Spleen (tissue), 11 donors: ENCODE measurements around the gene ANKS3. TPM values are rescaled to one million over a fixed set of nuclear protein-coding genes. Genes with fewer than 3 reads are reported as not detected.

Experiments
- DNase-seq: peaks from one replicate; pipeline ENCODE4 v3.0.0-alpha.2; 2020
- H3K27ac ChIP-seq, 8 donors: fragments of 200-600 bp; sonication (generic) in 7 of 8; 1 replicate in 4 of 8; 2 replicates in 4 of 8; pipeline versions ENCODE4 v1.5.0 to v1.8.0; 2016 to 2021; ENCODE audit warnings: inconsistent platforms in 4 of 8, mild to moderate bottlenecking in 4 of 8, moderate library complexity in 1 of 8
- H3K27me3 ChIP-seq, 7 donors: fragments of 200-600 bp; sonication (generic) in 6 of 7; replicated peaks in 1 of 7; 1 replicate in 4 of 7; 2 replicates in 3 of 7; pipeline versions ENCODE4 v1.5.0 to v1.8.0; 2016 to 2021; ENCODE audit warnings: inconsistent platforms in 3 of 7, mild to moderate bottlenecking in 1 of 7
- H3K36me3 ChIP-seq, 6 donors: fragments of 200-600 bp; sonication (generic) in 5 of 6; 1 replicate in 4 of 6; 2 replicates in 2 of 6; pipeline versions ENCODE4 v1.5.0 to v1.8.0; 2016 to 2021; ENCODE audit warnings: inconsistent platforms in 2 of 6
- H3K4me1 ChIP-seq, 6 donors: fragments of 200-600 bp; sonication (generic) in 5 of 6; 1 replicate in 3 of 6; 2 replicates in 3 of 6; pipeline versions ENCODE4 v1.5.0 to v1.8.0; 2016 to 2021; ENCODE audit warnings: inconsistent platforms in 3 of 6
- H3K4me3 ChIP-seq, 8 donors: fragments of 200-600 bp; sonication (generic) in 7 of 8; 1 replicate in 4 of 8; 2 replicates in 4 of 8; pipeline versions ENCODE4 v1.5.0 to v1.8.0; 2016 to 2021; ENCODE audit warnings: inconsistent platforms in 4 of 8, mild to moderate bottlenecking in 4 of 8, moderate library complexity in 2 of 8
- H3K9me3 ChIP-seq, 8 donors: fragments of 200-600 bp; sonication (generic) in 7 of 8; 1 replicate in 4 of 8; 2 replicates in 4 of 8; pipeline versions ENCODE4 v1.5.0 to v1.8.0; 2016 to 2021; ENCODE audit warnings: inconsistent platforms in 4 of 8
- POLR2A ChIP-seq, 3 donors: fragments of 450-650 bp; IDR thresholded peaks; one replicate each; pipeline ENCODE4 v1.5.1; 2017; ENCODE audit warnings: antibody characterized with exemption in 3 of 3, mild to moderate bottlenecking in 1 of 3
- POLR2AphosphoS5 ChIP-seq, 3 donors: sonication (generic); formaldehyde crosslinking; IDR thresholded peaks; one replicate each; pipeline ENCODE4 v1.5.1; 2017; ENCODE audit warnings: antibody characterized with exemption in 3 of 3
- WGBS, 5 donors: extraction: QIAGEN DNeasy Blood & Tissue Kit in 3 of 5; methylation state at CpG; one replicate each; pipeline versions ENCODE4 v1.1.5 to v1.1.7; 2013 to 2018; 5-methylcytosine and 5-hydroxymethylcytosine counted together
- intact Hi-C: fragments of 100-400 bp; cut with DNase I; formaldehyde crosslinking; loops from one replicate; pipeline ENCODE4 v1.15.0; 2023; ENCODE audit warnings: low total_unique reads
- polyA plus RNA-seq, 3 donors: library from polyadenylated mRNA; stranded (reverse); fragments of 200-250 nt; gene quantifications; one replicate each; pipeline ENCODE4 v1.2.1, GENCODE V29; 2013
- total RNA-seq, 7 donors: library from RNA; depleted of rRNA in 3 of 7; stranded (reverse); fragments of >200 nt in 3 of 7; fragmentation: NEBNext Ultra II Directional in 4 of 7; extraction: Animal tissue kit (Norgen Biotek cat#: 25700) in 4 of 7; gene quantifications; one replicate each; pipeline versions ENCODE4 v1.1.0 to v1.2.1, GENCODE V29; 2016 to 2021
- TF ChIP-seq, protein P1 (sequence below), 11 experiments: fragments of 200-600 bp in 7 of 11; fragments of 450-650 bp in 4 of 11; sonication (generic) in 4 of 11; IDR thresholded peaks in 8 of 11; conservative IDR thresholded peaks in 3 of 11; 1 replicate in 7 of 11; 2 replicates in 4 of 11; pipeline versions ENCODE4 v1.4.0 to v1.8.0; 2016 to 2021; ENCODE audit warnings: antibody characterized with exemption in 11 of 11, inconsistent platforms in 4 of 11, mild to moderate bottlenecking in 1 of 11
- donor health status: healthy with polysubstance abuse.
- donor health status: DM: no; HTN: no; CAD: no; lungs with moderate emphysema.
- donor health status: DM: no; HTN: no; CAD: no.
- donor health status: Bipolar disorder and iron deficiency.
- donor health status: healthy.
- donor health status: DM: no; HTN: no; CAD: no.
- donor health status: DM: yes; HTN: yes; CAD: no.

Gene ANKS3
- total and polyA plus RNA-seq, 10 donors = 12.5 to 29.5 (median 22.9) TPM

DNA sequence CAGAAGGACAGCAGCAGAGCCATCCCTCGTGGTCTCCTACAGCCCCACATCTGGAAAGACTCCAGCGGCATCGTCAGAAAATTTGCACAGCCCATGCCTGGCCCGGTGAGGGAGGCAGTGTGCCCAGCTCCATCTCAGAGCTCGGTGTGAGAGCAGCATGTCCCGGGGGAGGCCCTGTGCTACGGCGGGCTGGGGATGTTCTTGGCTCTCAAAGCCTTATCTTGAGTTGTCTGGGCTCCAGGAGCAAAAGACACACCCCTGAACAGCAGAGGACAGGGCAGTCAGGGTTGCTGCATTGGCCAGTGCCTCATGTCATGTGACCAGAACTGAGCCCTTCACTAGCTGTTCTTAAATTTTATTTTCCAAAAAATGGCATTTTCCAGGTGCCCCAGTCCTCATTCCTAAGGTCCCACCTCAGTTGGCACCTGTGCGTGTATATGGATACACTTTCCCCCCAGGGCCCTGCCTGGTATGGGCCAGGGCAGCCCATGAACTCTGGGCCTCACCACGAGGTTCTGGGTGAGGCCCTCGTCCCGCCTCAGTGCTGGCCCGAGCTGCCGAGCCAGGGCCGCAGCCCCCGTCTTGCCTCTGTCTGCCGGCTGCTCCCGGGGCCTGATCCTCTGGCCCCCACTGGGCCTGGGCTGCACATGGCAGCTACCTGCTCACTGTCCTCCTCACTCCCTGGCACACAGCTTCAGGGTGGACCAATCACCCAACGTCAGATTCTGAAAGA, 37.7 kb downstream of the ANKS3 start:
- peaks cover 0 to 67% (median 60%) of the 10 kb centered on the region in 6 donors for H3K36me3 ChIP-seq
- WGBS, 5 donors = 62 to 90% (median 82%) methylated on average over 14 to 19 of the region's 19 CpGs

DNA sequence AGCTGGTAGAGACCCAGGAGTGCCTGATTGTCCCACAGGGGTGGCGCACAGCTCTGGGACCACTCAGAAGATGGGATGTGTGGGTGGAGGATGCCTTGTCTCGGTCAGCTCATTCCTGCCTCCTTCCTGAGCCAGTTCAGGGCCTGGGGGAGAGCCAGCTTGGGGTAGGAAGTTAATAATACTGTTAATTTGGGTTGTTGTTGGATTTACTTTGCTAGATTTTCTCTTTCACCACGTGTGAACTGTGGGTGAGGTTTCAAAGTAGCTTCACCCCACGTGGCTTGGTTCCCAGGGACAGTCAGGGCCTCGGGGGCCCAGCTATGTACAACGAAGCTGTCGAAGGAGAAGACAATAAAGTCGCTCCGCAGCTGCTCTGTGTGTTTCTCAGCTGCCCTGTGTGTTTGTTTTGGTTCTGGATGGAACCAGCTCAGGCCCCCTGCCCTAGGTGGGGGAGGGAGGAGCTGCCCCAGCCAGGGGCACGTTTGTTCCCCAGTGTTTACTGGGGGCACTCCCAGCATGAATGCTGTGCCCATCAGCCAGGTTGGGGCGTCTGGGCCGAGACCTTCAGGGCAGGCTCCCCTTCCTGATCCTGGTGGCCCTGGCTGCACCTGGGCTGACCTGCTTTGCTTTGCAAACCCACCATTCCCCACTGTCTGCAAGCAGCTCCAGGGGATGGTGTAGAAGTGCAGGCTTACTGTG, 38.4 kb downstream of the ANKS3 start:
- Histone ChIP-seq H3K9me3 (no peaks in the 10 kb centered on the region), H3K4me3 (no peak overlapping the region), H3K27ac (peak overlapping the region in 4 of 8 donors; percentile 48 to 97 (median 94)), H3K4me1 (peaks cover 14 to 51% (median 42%) of the 10 kb centered on the region in 6 donors), H3K36me3 (peaks cover 0 to 60% (median 53%) of the 10 kb centered on the region in 6 donors), H3K27me3 (no peaks in the 10 kb centered on the region)
- WGBS, 5 donors = 65 to 79% (median 78%) methylated on average over 11 to 12 of the region's 12 CpGs
- intact Hi-C loops = no loop called here
- DNase-seq = peak; percentile 74
- TF ChIP-seq POLR2AphosphoS5 (IDR thresholded peaks at IDR 0.05) (no peak), POLR2A (IDR thresholded peaks at IDR 0.05) (no peak)
- TF ChIP-seq, protein P1, sequence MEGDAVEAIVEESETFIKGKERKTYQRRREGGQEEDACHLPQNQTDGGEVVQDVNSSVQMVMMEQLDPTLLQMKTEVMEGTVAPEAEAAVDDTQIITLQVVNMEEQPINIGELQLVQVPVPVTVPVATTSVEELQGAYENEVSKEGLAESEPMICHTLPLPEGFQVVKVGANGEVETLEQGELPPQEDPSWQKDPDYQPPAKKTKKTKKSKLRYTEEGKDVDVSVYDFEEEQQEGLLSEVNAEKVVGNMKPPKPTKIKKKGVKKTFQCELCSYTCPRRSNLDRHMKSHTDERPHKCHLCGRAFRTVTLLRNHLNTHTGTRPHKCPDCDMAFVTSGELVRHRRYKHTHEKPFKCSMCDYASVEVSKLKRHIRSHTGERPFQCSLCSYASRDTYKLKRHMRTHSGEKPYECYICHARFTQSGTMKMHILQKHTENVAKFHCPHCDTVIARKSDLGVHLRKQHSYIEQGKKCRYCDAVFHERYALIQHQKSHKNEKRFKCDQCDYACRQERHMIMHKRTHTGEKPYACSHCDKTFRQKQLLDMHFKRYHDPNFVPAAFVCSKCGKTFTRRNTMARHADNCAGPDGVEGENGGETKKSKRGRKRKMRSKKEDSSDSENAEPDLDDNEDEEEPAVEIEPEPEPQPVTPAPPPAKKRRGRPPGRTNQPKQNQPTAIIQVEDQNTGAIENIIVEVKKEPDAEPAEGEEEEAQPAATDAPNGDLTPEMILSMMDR (IDR thresholded peaks at IDR 0.05 in 8 of 11, conservative IDR thresholded peaks at IDR 0.05 in 3 of 11) = no peak

More for the DNA sequence above, 37.7 kb downstream of the ANKS3 start:
- no peak overlapping the region for H3K4me3 ChIP-seq
- H3K27ac ChIP-seq = peak overlapping the region in 1 of 8 donors; percentile 97
- no peaks in the 10 kb centered on the region for H3K27me3 ChIP-seq
- H3K9me3 ChIP-seq = no peaks in the 10 kb centered on the region
- no peak for DNase-seq
- peaks cover 14 to 43% (median 38%) of the 10 kb centered on the region in 6 donors for H3K4me1 ChIP-seq
- intact Hi-C loops = no loop called here
- TF ChIP-seq POLR2A (IDR thresholded peaks at IDR 0.05) = no peak
- no peak for TF ChIP-seq POLR2AphosphoS5 (IDR thresholded peaks at IDR 0.05)
- TF ChIP-seq, protein P1 (IDR thresholded peaks at IDR 0.05 in 8 of 11, conservative IDR thresholded peaks at IDR 0.05 in 3 of 11) = no peak

DNA sequence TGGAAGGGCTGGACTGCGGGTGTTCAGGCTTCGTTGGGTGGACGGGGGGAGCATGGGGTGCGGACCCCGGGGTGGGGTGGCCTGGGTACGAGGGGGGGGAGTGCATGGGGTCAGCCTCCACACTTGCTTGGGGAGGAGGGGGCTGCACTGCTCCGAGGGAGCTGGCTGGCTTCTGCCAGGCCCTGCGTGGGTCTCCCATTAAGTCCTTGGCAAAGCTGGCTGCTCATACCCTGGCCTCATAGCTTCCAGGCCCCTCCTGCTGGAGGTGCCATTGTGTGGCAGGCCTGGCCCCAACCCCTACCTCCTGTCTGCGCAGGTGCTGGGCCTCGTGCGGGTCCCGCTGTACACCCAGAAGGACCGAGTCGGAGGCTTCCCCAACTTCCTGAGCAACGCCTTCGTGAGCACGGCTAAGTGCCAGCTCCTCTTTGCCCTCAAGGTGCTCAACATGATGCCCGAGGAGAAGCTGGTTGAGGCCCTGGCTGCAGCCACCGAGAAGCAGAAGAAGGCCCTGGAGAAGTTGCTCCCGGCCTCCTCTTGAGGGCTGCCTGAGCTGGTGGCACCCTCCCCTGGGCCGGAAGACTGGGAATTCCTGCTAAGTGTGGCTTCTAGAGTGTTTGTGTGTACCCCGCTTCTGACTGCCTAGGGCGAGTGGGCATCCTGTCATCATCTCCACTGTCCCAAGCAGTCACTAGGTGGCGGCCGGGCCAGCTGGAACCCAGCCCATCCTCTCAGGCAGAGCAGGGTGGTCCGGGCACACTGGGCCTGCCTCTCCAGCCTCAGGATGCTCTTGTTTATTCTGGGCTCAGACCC, 39.2 kb downstream of the ANKS3 start:
- Histone ChIP-seq H3K27me3 (no peaks in the 10 kb centered on the region), H3K4me3 (peak overlapping the region in 6 of 8 donors; percentile 97 to 100 (median 99)), H3K27ac (peak overlapping the region in 5 of 8 donors; percentile 48 to 97 (median 95)), H3K9me3 (no peaks in the 10 kb centered on the region), H3K36me3 (peaks cover 0 to 60% (median 47%) of the 10 kb centered on the region in 6 donors), H3K4me1 (peaks cover 14 to 58% (median 49%) of the 10 kb centered on the region in 6 donors)
- intact Hi-C loops = no loop called here
- 54 to 73% (median 55%) methylated on average over 9 to 26 of the region's 26 CpGs for WGBS, 5 donors
- TF ChIP-seq POLR2AphosphoS5 (IDR thresholded peaks at IDR 0.05) = peak in 2 of 3 donors; percentile 26 to 46
- TF ChIP-seq POLR2A (IDR thresholded peaks at IDR 0.05) = no peak
- peak; percentile 79 for DNase-seq

DNA sequence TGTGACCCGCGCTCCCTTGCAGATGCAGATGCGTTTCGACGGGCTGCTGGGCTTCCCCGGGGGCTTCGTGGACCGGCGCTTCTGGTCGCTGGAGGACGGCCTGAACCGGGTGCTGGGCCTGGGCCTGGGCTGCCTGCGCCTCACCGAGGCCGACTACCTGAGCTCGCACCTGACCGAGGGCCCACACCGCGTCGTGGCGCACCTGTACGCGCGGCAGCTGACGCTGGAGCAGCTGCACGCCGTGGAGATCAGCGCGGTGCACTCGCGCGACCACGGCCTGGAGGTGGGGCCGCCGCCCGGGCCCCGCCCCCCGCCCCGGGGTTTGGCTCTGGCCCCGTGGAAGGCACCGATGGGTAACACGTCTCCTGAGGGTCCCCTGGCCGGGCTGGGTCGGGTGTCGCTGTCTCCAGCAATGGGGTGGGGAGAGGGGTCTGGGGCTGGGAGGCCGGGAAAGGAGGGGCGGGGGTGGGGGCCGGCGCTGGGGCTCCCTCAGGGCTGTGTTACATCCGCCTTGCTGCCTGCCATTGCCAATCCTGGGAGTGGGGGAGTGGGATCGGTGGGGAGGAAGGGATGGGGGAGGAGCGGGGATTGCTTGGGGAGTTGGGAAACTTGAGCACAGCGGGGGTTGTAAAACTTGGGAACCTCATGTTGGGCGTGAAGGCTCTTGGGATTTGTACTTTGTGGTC, 40.0 kb downstream of the ANKS3 start:
- no peak for TF ChIP-seq POLR2AphosphoS5 (IDR thresholded peaks at IDR 0.05)
- TF ChIP-seq POLR2A (IDR thresholded peaks at IDR 0.05) = no peak
- TF ChIP-seq, protein P1 (IDR thresholded peaks at IDR 0.05 in 8 of 11, conservative IDR thresholded peaks at IDR 0.05 in 3 of 11) = no peak
- H3K27ac ChIP-seq = peak overlapping the region; percentile 66 to 97 (median 94)
- no peaks in the 10 kb centered on the region for H3K9me3 ChIP-seq
- DNase-seq = peak; percentile 90
- no peaks in the 10 kb centered on the region for H3K27me3 ChIP-seq
- intact Hi-C loops = no loop called here
- peaks cover 0 to 60% (median 46%) of the 10 kb centered on the region in 6 donors for H3K36me3 ChIP-seq
- 2 to 6% (median 2%) methylated on average over 9 to 54 of the region's 54 CpGs for WGBS, 5 donors
- H3K4me1 ChIP-seq = peaks cover 14 to 66% (median 53%) of the 10 kb centered on the region in 6 donors
- peak overlapping the region; percentile 97 to 100 (median 98) for H3K4me3 ChIP-seq
